Cardiac fibroblast (primary cell): Measurements from ENCODE around the gene OSTC.
"Not testable (repeated sequence)": the region's sequence is repeated elsewhere in the genome, so short reads cannot be mapped to it uniquely, and the experiment has no call there.

Source experiments
- DNase-seq, 2 donors: peaks; one replicate each; pipeline versions ENCODE4 v3.0.0 to v3.0.0-alpha.2; 2010; ENCODE audit warnings: low read depth in 2 of 2
- H3K4me3 ChIP-seq, 2 donors: replicated peaks in 1 of 2; 1 replicate in 1 of 2; 2 replicates in 1 of 2; pipeline ENCODE4 v1.5.1; 2011; ENCODE audit warnings: low read depth in 2 of 2, low read length in 2 of 2, mild to moderate bottlenecking in 2 of 2, moderate library complexity in 1 of 2
- TF ChIP-seq, protein P1 (sequence below): IDR thresholded peaks from one replicate; pipeline ENCODE4 v1.5.1; 2011; ENCODE audit warnings: low read depth, mild to moderate bottlenecking, low read length, inconsistent platforms

Gene OSTC

DNA sequence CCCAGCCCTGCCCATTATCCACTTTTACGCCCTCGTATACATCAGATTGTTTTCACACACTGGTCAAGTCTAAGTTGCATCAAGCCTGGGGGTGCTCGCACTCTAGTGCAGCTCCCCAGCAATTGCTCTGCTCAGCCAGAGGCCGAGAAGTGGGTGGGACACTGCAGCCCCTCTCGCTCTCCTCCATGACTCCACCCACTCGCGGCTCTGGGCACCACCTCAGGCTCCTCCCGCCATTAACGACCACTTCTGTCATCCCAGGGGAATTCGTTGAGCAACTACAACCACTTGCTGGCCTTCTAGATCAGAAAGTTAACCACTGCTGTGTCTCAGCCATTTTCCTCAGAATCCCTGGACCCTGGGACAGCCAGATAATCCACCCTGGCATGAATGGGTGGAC lies 58.8 kb downstream of the OSTC start:
- H3K4me3 ChIP-seq: no peak overlapping the region
- no peak for DNase-seq
- TF ChIP-seq, protein P1, sequence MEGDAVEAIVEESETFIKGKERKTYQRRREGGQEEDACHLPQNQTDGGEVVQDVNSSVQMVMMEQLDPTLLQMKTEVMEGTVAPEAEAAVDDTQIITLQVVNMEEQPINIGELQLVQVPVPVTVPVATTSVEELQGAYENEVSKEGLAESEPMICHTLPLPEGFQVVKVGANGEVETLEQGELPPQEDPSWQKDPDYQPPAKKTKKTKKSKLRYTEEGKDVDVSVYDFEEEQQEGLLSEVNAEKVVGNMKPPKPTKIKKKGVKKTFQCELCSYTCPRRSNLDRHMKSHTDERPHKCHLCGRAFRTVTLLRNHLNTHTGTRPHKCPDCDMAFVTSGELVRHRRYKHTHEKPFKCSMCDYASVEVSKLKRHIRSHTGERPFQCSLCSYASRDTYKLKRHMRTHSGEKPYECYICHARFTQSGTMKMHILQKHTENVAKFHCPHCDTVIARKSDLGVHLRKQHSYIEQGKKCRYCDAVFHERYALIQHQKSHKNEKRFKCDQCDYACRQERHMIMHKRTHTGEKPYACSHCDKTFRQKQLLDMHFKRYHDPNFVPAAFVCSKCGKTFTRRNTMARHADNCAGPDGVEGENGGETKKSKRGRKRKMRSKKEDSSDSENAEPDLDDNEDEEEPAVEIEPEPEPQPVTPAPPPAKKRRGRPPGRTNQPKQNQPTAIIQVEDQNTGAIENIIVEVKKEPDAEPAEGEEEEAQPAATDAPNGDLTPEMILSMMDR: no peak

DNA sequence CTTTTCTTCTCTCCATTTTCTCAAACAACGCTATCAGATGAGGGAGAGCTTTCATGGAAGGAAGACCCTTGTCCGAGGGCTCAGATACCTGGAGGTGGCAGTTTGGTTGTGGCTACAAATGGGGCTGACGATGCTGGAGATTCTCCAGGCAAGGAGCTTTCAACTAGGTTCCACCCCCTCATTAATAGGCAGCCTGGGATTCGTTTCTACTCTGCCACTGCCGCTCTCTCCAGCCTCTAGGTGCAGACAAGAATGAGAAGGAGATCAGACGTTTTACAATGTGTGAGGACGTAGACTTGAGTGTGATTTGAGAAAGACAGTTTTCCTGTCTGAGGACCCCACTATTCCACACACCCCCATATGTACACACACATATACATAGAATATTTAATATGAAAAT lies 59.3 kb downstream of the OSTC start:
- DNase-seq: no peak
- no peak overlapping the region for H3K4me3 ChIP-seq
- TF ChIP-seq, protein P1: no peak

DNA sequence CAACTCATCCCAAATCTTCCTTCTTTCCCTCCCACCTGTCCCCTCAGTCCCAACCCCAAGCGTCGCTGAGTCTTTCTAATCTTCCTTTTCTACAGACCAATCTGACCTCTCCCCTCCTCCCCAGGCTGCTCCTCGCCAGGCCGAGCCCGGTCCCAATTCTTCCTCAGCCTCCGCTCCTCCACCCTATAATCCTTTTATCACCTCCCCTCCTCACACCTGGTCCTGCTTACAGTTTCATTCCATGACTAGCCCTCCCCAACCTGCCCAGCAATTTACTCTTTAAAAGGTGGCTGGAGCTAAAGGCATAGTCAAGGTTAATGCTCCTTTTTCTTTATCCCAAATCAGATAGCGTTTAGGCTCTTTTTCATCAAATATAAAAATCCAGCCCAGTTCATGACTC lies 60.2 kb downstream of the OSTC start:
- H3K4me3 ChIP-seq, DNase-seq: not testable (repeated sequence)

DNA sequence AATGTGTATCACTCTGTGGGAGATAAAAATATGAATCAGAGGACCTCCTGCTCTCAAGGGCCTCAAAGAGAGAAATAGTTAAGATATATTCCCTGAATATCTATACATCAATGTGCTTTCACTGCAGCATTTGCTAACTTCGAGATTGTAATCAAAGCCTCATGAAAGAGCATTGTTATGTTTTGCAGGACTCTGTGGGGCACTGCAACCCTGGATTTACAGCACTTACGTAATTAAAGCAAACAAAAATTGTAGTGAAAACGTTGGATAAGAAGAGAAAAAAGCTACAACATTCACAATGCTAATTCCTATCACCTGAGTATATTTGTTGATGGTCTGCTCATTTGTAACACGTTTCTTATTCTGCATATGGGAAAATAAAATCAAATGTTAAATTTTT lies 64.5 kb downstream of the OSTC start:
- no peak overlapping the region for H3K4me3 ChIP-seq
- DNase-seq: no peak
- TF ChIP-seq, protein P1: no peak

DNA sequence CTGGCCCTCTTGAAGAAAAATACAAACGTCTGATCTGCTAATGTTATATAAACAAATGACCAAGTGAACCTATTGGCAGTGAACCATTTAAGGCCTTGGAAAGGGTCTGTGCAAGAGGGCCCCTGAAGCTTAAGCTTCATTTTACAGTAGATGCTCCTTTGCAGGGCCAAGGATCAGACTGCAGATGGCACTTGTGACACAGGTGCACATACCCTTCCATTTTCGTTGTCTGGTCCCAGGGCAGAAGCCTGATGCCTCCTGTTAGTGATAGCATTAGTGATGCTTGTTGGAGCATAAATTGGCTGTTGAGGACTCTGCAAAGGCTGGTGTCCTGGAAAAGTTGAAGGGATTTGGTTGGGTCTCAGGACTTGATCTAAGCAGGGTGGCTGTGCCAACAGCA lies 65.9 kb downstream of the OSTC start:
- TF ChIP-seq, protein P1: no peak
- no peak for DNase-seq
- no peak overlapping the region for H3K4me3 ChIP-seq

DNA sequence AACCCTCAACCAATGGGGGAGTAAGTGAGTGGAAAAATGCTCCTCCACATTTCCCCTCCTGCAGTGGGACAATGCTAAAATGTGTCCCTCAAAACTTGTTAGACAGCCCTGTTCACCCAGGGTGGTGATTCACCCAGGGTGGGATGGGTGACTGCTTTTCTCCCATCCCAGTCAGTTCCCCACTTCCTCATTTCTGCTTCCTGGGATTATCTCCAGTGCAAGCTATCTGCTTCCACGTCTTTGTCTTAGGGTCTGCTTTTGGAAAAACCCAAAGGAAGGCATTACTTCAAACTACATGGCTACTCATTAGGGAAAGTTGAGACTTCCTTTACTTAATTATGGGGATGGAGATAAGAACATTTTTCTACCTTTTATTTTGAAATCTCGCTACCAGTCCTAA lies 67.0 kb downstream of the OSTC start:
- no peak for DNase-seq
- H3K4me3 ChIP-seq: no peak overlapping the region
- TF ChIP-seq, protein P1: no peak
